ENCODE measurements around the gene APOL4. TPM values are rescaled to one million over a fixed set of nuclear protein-coding genes. Genes with fewer than 3 reads are reported as not detected.
A peak's percentile ranks its signal among the peaks of the same experiment; 100 is the strongest.
"Not testable (repeated sequence)": the region's sequence is repeated elsewhere in the genome, so short reads cannot be mapped to it uniquely, and the experiment has no call there.

The APOL4 gene
- total RNA-seq, 1 experiment from 2014 or later, result 0.10 TPM

DNA sequence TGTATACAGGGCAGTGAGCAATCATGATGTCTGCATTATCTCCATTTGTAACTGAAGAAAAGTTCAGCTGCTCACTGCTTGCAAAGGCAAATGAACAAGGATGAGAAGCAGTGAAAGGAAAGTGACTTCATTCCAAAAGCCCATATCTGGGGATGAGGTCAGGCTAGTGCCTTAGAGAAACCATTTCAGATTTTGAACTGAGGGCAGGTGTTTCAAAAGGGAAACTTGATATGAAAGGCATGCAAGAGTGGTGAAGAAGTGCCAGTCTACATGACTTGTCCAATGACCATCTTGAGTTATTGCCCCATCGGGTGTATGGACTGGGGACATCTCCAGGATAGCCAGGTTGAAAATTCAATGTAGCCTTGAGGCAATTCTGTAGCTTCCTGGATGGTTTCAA is 7.3 kb upstream of the APOL4 start:
- DNase-seq (ENCODE audit: low read depth), result no peak

GRCh38 chr22:36208162-36208765 is 6.7 kb upstream of the APOL4 start:
- DNase-seq (ENCODE audit: low read depth), result no peak

- DNase-seq (ENCODE audit: low read depth), result no peak
Measured at GRCh38 chr22:36206255-36206654, 4.6 kb upstream of the APOL4 start.

DNA sequence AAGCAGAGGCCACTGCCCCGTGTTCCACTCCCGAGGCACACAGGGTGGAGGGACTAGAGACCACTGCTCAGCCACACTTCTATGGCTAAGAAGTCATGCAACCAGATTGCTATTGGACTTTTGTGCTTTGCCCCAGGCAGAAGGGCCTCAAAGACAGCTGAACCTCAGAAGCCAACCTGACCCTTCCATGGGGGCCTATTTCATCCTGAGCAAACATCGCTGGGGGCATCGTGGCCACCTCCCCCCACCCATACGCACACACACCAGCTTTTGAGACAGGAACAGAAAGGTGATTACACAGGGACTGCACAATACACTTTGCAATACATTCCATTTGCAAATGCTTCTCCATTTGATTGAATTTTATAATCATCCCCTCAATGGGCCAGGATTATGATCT is 4.0 kb upstream of the APOL4 start:
- not testable (repeated sequence) for DNase-seq (ENCODE audit: low read depth)

- DNase-seq (ENCODE audit: low read depth), result no peak
Measured at GRCh38 chr22:36204632-36205015, 3.0 kb upstream of the APOL4 start.

GRCh38 chr22:36204001-36204631 is 2.5 kb upstream of the APOL4 start:
- no peak for DNase-seq (ENCODE audit: low read depth)

DNA sequence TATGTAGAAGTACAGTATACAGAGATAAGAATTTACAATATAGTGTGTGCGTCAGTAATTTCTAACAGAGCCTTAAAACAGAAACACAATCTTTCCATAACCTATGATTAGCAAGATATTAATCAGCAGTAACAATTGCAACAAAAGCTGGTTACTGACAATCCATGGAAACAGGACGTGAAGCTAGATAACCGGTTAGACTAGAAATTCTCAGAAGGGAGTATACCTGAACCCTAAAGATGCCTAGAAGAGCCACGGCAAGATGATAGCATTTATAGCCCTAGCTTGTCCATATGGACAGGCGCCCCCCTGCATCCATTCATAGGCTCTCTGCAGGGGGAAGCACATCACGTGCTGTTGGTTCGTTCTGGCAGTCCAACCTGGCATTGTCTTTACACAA is 1.8 kb upstream of the APOL4 start:
- DNase-seq (ENCODE audit: low read depth), result not testable (repeated sequence)

GRCh38 chr22:36202906-36203305 is 1.3 kb upstream of the APOL4 start:
- not testable (repeated sequence) for DNase-seq (ENCODE audit: low read depth)

- DNase-seq (ENCODE audit: low read depth), result not testable (repeated sequence)
Measured at GRCh38 chr22:36201025-36201424, 584 bp downstream of the APOL4 start.

DNA sequence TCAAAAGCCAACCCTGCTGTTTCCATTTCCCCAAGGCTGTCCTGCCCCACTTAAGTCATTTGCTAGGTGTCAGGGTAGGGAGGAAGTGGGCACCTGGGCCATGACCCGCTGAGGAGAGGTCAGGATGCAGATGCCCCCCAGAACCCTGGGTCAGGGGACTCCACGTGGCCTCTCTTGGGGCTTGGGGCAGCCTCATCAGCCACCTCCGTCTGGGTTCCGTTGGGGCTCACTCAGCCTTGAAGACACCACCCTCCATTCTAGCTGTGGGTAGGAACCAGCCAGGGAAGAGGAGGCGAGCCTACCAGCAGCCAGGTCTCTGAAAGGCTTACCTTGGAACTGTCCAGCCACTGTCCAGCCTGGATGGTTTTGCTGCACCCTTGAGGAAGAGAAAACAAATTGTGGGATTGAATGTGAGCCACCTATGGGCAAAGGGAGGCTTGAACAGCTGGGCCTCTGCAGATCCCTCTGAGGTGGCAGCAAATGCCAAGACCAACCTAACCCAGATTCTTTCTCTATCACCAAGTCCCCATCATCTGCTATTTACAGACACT is 2.5 kb downstream of the APOL4 start:
- peak; percentile 28 for DNase-seq (ENCODE audit: low read depth)

DNA sequence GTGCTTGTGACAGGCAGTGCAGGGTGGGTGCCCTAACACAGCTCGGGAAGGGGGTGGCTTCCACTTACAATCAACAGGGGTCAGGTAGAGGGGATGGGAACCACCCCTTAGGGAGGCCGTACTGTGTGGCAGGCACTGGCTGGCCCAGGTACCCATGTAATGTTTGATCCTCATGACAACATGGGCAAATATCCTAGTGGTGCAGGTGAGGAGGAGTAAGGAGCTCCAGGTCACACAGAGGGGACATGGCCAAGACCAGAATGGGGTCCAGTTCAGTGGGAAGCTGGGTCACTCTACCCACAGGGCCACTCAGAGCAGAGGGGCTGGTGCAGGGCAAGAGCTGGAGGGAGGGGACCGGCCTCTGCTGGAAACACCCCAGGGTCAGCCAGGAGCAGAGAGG is 3.1 kb downstream of the APOL4 start:
- DNase-seq (ENCODE audit: low read depth), result no peak

DNA sequence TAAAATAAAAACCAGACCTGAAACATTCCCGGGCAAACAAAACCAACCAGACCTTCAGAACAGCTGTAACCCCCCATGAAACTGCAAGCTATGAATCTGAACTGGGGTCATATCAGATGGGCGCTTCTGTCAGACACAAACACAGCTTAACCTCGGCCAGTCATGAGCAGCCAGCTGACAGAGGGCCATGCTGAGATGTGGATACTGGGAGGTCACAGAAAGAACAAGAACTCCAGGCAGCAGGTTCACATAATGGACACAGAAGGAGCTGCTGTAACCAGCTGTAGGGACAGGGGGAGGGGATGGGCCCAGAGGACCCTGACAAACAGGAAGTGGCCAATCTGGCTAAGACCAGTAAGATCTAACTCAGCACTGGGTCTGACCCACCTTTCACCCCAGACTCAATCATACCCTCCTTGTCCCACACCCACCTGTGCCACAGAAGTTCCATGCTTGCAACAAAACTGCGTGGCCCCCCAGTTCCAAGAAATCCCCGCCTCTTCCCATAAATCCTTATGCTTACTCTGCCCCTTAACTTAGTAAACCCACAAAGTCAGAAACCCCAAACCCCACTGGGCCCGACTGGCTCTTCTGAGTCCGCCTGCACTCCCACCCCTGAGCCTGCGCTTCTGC is 4.0 kb downstream of the APOL4 start:
- DNase-seq (ENCODE audit: low read depth), result no peak

DNA sequence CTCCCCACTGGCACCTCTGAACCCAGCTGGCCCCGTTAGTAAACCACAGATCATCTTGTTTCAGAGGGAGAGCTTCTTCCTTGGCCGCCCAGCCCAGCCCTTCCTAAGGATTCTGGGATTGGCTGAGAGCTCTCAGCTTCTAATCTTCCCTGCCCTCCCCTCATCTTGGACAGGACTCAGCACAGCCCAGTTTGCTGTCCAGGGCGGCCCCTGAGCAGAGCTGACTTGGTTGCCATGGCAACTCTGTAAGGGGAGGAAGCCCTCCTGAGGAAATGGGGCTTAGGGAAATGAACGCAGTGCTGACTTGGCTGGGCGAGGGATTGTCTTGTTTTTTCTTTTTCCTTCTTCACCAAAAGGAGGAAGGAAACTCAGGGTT is 4.6 kb downstream of the APOL4 start:
- peak; percentile 14 for DNase-seq (ENCODE audit: low read depth)

GRCh38 chr22:36196254-36197064 is 5.2 kb downstream of the APOL4 start:
- DNase-seq (ENCODE audit: low read depth), result no peak

DNA sequence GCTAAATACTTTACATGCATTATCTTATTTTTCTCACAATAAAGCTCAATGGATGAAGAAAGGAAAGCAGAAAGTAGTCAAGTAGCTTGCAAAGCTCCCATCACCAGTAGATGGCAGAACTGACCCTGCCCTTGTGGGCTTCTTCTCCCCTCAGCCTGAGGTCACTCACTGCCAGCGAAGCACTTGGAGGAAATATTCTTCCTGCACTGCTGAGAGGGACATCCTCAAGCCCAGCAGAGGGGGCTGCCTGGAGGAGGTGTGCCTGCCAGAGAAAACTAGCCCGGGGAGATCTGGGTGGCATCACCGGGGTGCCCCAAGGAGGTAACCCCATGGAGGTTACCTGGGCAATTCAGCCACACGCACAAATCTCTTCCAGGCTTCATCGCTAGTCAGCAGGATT is 6.6 kb downstream of the APOL4 start:
- DNase-seq (ENCODE audit: low read depth), result peak; percentile 54

GRCh38 chr22:36194385-36194784 is 7.2 kb downstream of the APOL4 start:
- DNase-seq (ENCODE audit: low read depth), result no peak

GRCh38 chr22:36193577-36193976 is 8.0 kb downstream of the APOL4 start:
- DNase-seq (ENCODE audit: low read depth), result no peak

GRCh38 chr22:36193171-36193570 is 8.4 kb downstream of the APOL4 start:
- no peak for DNase-seq (ENCODE audit: low read depth)

GRCh38 chr22:36192542-36192941 is 9.1 kb downstream of the APOL4 start:
- DNase-seq (ENCODE audit: low read depth), result peak; percentile 19

DNA sequence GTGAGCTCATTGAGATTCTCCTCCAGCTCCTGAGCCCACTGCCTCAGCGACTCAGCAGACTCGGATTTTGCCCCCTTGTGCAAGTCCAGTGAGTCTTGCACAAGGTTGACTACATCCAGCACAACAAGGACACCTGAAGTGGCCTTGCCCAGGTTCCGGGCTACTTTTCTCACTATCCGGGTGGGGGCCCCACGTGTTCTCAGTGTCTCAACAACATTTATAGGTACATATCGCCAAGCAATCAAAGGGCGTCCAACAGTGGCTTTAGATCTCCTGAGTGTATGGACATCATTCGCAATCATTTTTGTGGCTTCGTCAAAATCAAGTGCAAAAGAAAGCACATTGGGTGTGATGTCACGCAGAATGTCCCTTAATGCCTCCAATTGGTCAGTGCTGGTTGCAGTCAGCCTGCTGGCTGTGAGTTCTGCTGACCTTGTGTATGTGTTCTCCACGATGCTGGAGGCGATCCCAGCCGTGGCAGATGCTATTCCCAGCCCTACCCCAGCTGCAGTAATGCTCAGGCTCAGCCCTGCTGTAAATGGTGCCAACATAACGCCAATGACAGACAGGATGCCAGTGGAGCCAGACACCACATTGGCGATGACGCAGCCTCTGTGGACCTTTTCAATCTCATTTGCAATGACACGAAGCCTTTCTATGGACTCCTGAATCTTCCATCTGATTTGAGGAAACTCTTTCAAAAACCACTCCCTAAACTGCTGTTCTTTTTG is 10.3 kb downstream of the APOL4 start:
- peak; percentile 25 for DNase-seq (ENCODE audit: low read depth)

GRCh38 chr22:36187862-36188261 is 13.7 kb downstream of the APOL4 start:
- DNase-seq (ENCODE audit: low read depth), result not testable (repeated sequence)

All from M059J (cell line).